GM12878 (cell line): Measurements from ENCODE around the gene TMEM236.

Source experiments
- CEBPB ChIP-seq, 2 experiments: fragments of 150-350 bp in 1 of 2; IDR thresholded peaks; 2 replicates each; pipeline ENCODE4 v1.6.1; 2012 to 2014; ENCODE audit warnings: low read depth in 2 of 2, low read length in 2 of 2, borderline replicate concordance in 1 of 2, inconsistent platforms in 1 of 2
- CHD1 ChIP-seq: IDR thresholded peaks from 2 replicates; pipeline ENCODE4 v1.6.1; 2012; ENCODE audit warnings: low read depth, low read length, improper control_type of control experiment
- CTCF ChIP-seq, 3 experiments: IDR thresholded peaks in 2 of 3; conservative IDR thresholded peaks in 1 of 3; 2 replicates each; pipeline ENCODE4 v1.5.1; 2011; ENCODE audit warnings: low read depth in 3 of 3, low read length in 3 of 3, mild to moderate bottlenecking in 3 of 3, control low read depth in 2 of 3, moderate library complexity in 2 of 3, inconsistent platforms in 1 of 3, mixed read lengths in 1 of 3; ENCODE audit not compliant: control insufficient read depth in 2 of 3, insufficient read depth in 1 of 3; ENCODE audit errors: extremely low read depth in 1 of 3
- E4F1 ChIP-seq: fragments of 450-650 bp; IDR thresholded peaks from 2 replicates; pipeline ENCODE4 v1.6.1; 2018; ENCODE audit warnings: borderline replicate concordance, mild to moderate bottlenecking; ENCODE audit not compliant: partially characterized antibody
- FOS ChIP-seq: IDR thresholded peaks from 3 replicates; pipeline ENCODE4 v1.6.1; 2011; ENCODE audit warnings: borderline replicate concordance; ENCODE audit not compliant: insufficient read length; ENCODE audit errors: extremely low read depth
- JUNB ChIP-seq: IDR thresholded peaks from 2 replicates; pipeline ENCODE4 v1.6.1; 2016; ENCODE audit warnings: antibody characterized with exemption, mild to moderate bottlenecking
- POLR2A ChIP-seq: IDR thresholded peaks from 2 replicates; pipeline ENCODE4 v1.6.1; 2011; ENCODE audit warnings: low read depth, mild to moderate bottlenecking, low read length
- SREBF1 ChIP-seq: IDR thresholded peaks from 2 replicates; pipeline ENCODE4 v1.6.1; 2012; ENCODE audit warnings: mild to moderate bottlenecking, low read length
- YY1 ChIP-seq: IDR thresholded peaks from 2 replicates; pipeline ENCODE4 v1.6.1; 2011; ENCODE audit warnings: low read depth, mild to moderate bottlenecking, low read length
- ZNF274 ChIP-seq: IDR thresholded peaks from one replicate; pipeline ENCODE4 v1.8.0; 2011; ENCODE audit not compliant: insufficient read length, insufficient read depth

DNA sequence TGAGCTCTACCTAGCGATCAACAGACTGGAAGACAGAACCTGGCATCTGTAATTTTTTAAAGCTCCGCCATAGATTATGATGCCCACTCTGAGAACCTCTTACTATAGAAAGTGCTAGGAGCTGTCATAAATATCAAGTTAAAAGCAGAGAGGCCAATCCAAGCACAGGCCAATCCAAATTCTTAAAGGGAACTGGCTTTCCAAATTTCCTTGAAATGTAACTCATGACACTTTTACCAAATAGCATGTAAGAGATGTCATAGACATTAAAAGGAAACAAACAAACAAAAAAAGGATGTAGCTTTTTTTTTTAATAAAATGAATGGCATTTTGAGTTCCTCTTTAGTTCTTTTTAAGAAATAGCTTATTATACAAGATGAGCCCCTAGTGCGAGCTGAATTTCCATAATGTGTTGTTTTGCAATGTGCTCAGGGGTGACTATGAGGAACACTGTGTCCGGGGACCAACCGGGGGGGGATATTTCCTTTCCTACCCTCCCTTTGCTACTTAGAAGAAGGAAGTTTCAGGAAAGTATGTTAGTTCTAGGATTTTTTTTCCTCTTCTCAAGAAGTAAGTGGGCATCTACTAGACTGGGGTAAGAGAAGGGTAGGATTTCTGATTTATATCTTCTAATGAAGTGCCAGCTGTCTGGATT lies 33.4 kb downstream of the TMEM236 start:
- TF ChIP-seq YY1, result no peak
- TF ChIP-seq CTCF (IDR thresholded peaks at IDR 0.05 in 2 of 3, conservative IDR thresholded peaks at IDR 0.05 in 1 of 3; ENCODE audit: control insufficient read depth in 2 of 3, extremely low read depth in 1 of 3, insufficient read depth in 1 of 3, low read depth in 3 of 3, low read length in 3 of 3), result no peak
- TF ChIP-seq JUNB, result no peak
- TF ChIP-seq CHD1, result no peak
- TF ChIP-seq FOS, result no peak
- no peak for TF ChIP-seq ZNF274
- no peak for TF ChIP-seq E4F1
- no peak for TF ChIP-seq POLR2A
- TF ChIP-seq CEBPB (IDR thresholded peaks at IDR 0.05; ENCODE audit: borderline replicate concordance in 1 of 2, low read depth in 2 of 2, low read length in 2 of 2), result no peak
- no peak for TF ChIP-seq SREBF1
